GM18498 (cell line): ENCODE data around the gene ITGAX.

Experiments
- ATAC-seq: cut with Tn5 transposase; IDR thresholded peaks from one replicate; pipeline ENCODE4 v1.9.1; 2021; ENCODE audit warnings: mild to moderate bottlenecking, moderate library complexity; ENCODE audit not compliant: unreplicated experiment

ITGAX gene

GRCh38 chr16:31371619-31372484 is 16.9 kb downstream of the ITGAX start:
- no peak for ATAC-seq

GRCh38 chr16:31373235-31373634 is 18.3 kb downstream of the ITGAX start:
- ATAC-seq, result no peak

- no peak for ATAC-seq
Observed at GRCh38 chr16:31375231-31375630, 20.3 kb downstream of the ITGAX start.

- no peak for ATAC-seq
Observed at GRCh38 chr16:31376705-31377104, 21.7 kb downstream of the ITGAX start.

- no peak for ATAC-seq
Observed at GRCh38 chr16:31377210-31377903, 22.4 kb downstream of the ITGAX start.

- ATAC-seq, result no peak
Observed at GRCh38 chr16:31380201-31380600, 25.2 kb downstream of the ITGAX start.

GRCh38 chr16:31382485-31383161 is 27.6 kb downstream of the ITGAX start:
- peak; percentile 68 for ATAC-seq

GRCh38 chr16:31385680-31386079 is 30.7 kb downstream of the ITGAX start:
- ATAC-seq, result no peak

- ATAC-seq, result peak; percentile 55
Observed at GRCh38 chr16:31386157-31386984, 31.4 kb downstream of the ITGAX start.

- no peak for ATAC-seq
Observed at GRCh38 chr16:31388535-31388934, 33.6 kb downstream of the ITGAX start.

GRCh38 chr16:31390504-31391041 is 35.6 kb downstream of the ITGAX start:
- ATAC-seq, result no peak

GRCh38 chr16:31393056-31393455 is 38.1 kb downstream of the ITGAX start, which contains the start of gene ITGAD:
ITGAD (plus strand) TSS chr16:31393335; CDS start chr16:31393361, 26 bp downstream.
- ATAC-seq, result no peak

- no peak for ATAC-seq
Observed at GRCh38 chr16:31395647-31396046, 40.7 kb downstream of the ITGAX start.

GRCh38 chr16:31397096-31397660 is 42.2 kb downstream of the ITGAX start:
- no peak for ATAC-seq

- no peak for ATAC-seq
Observed at GRCh38 chr16:31397701-31398100, 42.7 kb downstream of the ITGAX start.

- no peak for ATAC-seq
Observed at GRCh38 chr16:31400191-31400590, 45.2 kb downstream of the ITGAX start.

GRCh38 chr16:31401436-31401835 is 46.5 kb downstream of the ITGAX start:
- no peak for ATAC-seq

- ATAC-seq, result no peak
Observed at GRCh38 chr16:31402687-31403086, 47.7 kb downstream of the ITGAX start.

GRCh38 chr16:31403590-31404352 is 48.8 kb downstream of the ITGAX start:
- no peak for ATAC-seq
